Activated CD4-positive, alpha-beta T cell treated with anti-CD3 and anti-CD28 coated beads, Interleukin-2, amount 10 ng/mL, durations not matched to agents 24 days and 14 days (primary cell): ENCODE measurements around the gene HCN2. TPM values are rescaled to one million over a fixed set of nuclear protein-coding genes. Genes with fewer than 3 reads are reported as not detected.

Source experiments
- total RNA-seq: library from RNA; stranded (reverse); gene quantifications from 2 replicates; pipeline ENCODE4 v1.2.3, GENCODE V29; 2022

The HCN2 gene
- total RNA-seq, 1 donor from 2014 or later = 1.1 TPM

Other genes with a start within 250 kb of the HCN2 start
- gene MIER2, start 245.1 kb upstream of the HCN2 start, total RNA-seq = 27.6 and 32.0 TPM in 2 replicates
- gene C2CD4C, start 180.7 kb upstream of the HCN2 start, total RNA-seq = 0.07 and 0.17 TPM in 2 replicates
- gene SHC2, start 128.8 kb upstream of the HCN2 start, total RNA-seq = not detected in 2 replicates
- 0.14 and 0.19 TPM in 2 replicates for gene MADCAM1, start 93.4 kb upstream of the HCN2 start, total RNA-seq
- gene TPGS1, start 82.4 kb upstream of the HCN2 start, total RNA-seq = 13.5 and 15.6 TPM in 2 replicates
- gene CDC34, start 58.1 kb upstream of the HCN2 start, total RNA-seq = 52.8 and 55.0 TPM in 2 replicates
- 37.6 and 40.9 TPM in 2 replicates for gene GZMM, start 45.8 kb upstream of the HCN2 start, total RNA-seq
- gene BSG, start 17.3 kb upstream of the HCN2 start, total RNA-seq = 291 and 297 TPM in 2 replicates
- 103 and 104 TPM in 2 replicates for gene POLRMT, start 43.7 kb downstream of the HCN2 start, total RNA-seq
- not detected in 2 replicates for gene FGF22, start 50.0 kb downstream of the HCN2 start, total RNA-seq
- gene RNF126, start 73.3 kb downstream of the HCN2 start, total RNA-seq = 109 and 110 TPM in 2 replicates
- 7.2 and 7.7 TPM in 2 replicates for gene FSTL3, start 86.5 kb downstream of the HCN2 start, total RNA-seq
- not detected in 2 replicates for gene PRSS57, start 105.6 kb downstream of the HCN2 start, total RNA-seq
- gene PALM, start 119.1 kb downstream of the HCN2 start, total RNA-seq = 0.24 TPM in 1 of 2 replicates, not detected in the other
- gene MISP, start 161.2 kb downstream of the HCN2 start, total RNA-seq = not detected in 2 replicates
- gene PTBP1, start 207.6 kb downstream of the HCN2 start, total RNA-seq = 789 and 832 TPM in 2 replicates
- gene PLPPR3, start 232.1 kb downstream of the HCN2 start, total RNA-seq = not detected in 2 replicates
- gene AZU1, start 238.0 kb downstream of the HCN2 start, total RNA-seq = not detected in 2 replicates